ENCODE results near the gene RNF130. TPM values are rescaled to one million over a fixed set of nuclear protein-coding genes. Genes with fewer than 3 reads are reported as not detected.

The RNF130 gene
- total and polyA plus RNA-seq, 4 donors, result 24.9 to 93.1 (median 51.4) TPM

DNA sequence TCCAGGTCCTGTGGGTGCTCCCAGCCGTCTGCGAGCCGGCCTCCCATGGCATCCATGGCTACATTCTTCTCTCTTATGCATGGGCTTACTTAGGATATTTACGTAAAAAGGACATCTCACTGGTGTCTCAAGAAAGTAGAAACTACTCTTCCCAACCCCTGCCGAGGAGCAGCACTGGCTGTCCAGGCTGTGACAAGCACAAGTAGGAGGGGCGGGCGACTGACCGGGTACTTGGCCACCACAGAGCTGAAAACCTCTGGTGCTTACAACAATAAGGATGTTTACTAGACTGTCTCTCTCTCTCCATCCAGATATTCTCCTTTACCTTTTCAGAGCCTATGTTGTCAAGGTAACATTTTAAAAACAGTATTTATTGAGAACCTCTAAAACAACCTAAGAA lies 107.5 kb downstream of the RNF130 start:
- no peaks in the 10 kb centered on the region for H3K9me3 ChIP-seq (ENCODE audit: control insufficient read depth in 4 of 4, low read length in 3 of 4)
- peaks cover 2 to 28% (median 22%) of the 10 kb centered on the region in 4 donors for H3K36me3 ChIP-seq (ENCODE audit: control insufficient read depth in 4 of 4, insufficient read depth in 3 of 4, low read depth in 1 of 4, low read length in 3 of 4)
- H3K9ac ChIP-seq (ENCODE audit: low read depth in 1 of 2, low read length in 2 of 2), result no peak overlapping the region
- no peak for DNase-seq (ENCODE audit: low spot score)
- peaks cover 2 to 26% (median 24%) of the 10 kb centered on the region in 4 donors for H3K4me1 ChIP-seq (ENCODE audit: control insufficient read depth in 4 of 4, insufficient read depth in 4 of 4, low read length in 3 of 4)
- WGBS, result 96% methylated on average over 8 of the region's 8 CpGs
- no peak overlapping the region for H3K27ac ChIP-seq (ENCODE audit: low read depth in 1 of 2, low read length in 2 of 2)
- TF ChIP-seq HNF4A (conservative IDR thresholded peaks at IDR 0.05), result no peak
- no peak for TF ChIP-seq SP1 (IDR thresholded peaks at IDR 0.05)
- no peak for TF ChIP-seq FOXA1 (IDR thresholded peaks at IDR 0.05)
- no peak for TF ChIP-seq NR2F2 (IDR thresholded peaks at IDR 0.05)
- TF ChIP-seq HNF4G (IDR thresholded peaks at IDR 0.05), result no peak
- TF ChIP-seq JUND (IDR thresholded peaks at IDR 0.05), result no peak
- TF ChIP-seq GABPA (IDR thresholded peaks at IDR 0.05 in 1 of 2, conservative IDR thresholded peaks at IDR 0.05 in 1 of 2), result no peak
- TF ChIP-seq FOXA2 (IDR thresholded peaks at IDR 0.05), result no peak
- TF ChIP-seq EGR1 (IDR thresholded peaks at IDR 0.05; ENCODE audit: low read depth in 2 of 2), result no peak
- TF ChIP-seq, protein P1, sequence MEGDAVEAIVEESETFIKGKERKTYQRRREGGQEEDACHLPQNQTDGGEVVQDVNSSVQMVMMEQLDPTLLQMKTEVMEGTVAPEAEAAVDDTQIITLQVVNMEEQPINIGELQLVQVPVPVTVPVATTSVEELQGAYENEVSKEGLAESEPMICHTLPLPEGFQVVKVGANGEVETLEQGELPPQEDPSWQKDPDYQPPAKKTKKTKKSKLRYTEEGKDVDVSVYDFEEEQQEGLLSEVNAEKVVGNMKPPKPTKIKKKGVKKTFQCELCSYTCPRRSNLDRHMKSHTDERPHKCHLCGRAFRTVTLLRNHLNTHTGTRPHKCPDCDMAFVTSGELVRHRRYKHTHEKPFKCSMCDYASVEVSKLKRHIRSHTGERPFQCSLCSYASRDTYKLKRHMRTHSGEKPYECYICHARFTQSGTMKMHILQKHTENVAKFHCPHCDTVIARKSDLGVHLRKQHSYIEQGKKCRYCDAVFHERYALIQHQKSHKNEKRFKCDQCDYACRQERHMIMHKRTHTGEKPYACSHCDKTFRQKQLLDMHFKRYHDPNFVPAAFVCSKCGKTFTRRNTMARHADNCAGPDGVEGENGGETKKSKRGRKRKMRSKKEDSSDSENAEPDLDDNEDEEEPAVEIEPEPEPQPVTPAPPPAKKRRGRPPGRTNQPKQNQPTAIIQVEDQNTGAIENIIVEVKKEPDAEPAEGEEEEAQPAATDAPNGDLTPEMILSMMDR (IDR thresholded peaks at IDR 0.05; ENCODE audit: low read depth, low read length, missing input control), result no peak
- TF ChIP-seq TAF1 (conservative IDR thresholded peaks at IDR 0.05), result no peak
- no peak for TF ChIP-seq RAD21 (IDR thresholded peaks at IDR 0.05)
- no peak for TF ChIP-seq RXRA (IDR thresholded peaks at IDR 0.05)
- TF ChIP-seq, protein P2, sequence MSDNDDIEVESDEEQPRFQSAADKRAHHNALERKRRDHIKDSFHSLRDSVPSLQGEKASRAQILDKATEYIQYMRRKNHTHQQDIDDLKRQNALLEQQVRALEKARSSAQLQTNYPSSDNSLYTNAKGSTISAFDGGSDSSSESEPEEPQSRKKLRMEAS (IDR thresholded peaks at IDR 0.05), result no peak
- TF ChIP-seq, protein P3, sequence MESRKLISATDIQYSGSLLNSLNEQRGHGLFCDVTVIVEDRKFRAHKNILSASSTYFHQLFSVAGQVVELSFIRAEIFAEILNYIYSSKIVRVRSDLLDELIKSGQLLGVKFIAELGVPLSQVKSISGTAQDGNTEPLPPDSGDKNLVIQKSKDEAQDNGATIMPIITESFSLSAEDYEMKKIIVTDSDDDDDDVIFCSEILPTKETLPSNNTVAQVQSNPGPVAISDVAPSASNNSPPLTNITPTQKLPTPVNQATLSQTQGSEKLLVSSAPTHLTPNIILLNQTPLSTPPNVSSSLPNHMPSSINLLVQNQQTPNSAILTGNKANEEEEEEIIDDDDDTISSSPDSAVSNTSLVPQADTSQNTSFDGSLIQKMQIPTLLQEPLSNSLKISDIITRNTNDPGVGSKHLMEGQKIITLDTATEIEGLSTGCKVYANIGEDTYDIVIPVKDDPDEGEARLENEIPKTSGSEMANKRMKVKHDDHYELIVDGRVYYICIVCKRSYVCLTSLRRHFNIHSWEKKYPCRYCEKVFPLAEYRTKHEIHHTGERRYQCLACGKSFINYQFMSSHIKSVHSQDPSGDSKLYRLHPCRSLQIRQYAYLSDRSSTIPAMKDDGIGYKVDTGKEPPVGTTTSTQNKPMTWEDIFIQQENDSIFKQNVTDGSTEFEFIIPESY (IDR thresholded peaks at IDR 0.05), result no peak
- no peak for TF ChIP-seq YY1 (IDR thresholded peaks at IDR 0.05)
- TF ChIP-seq, protein P4, sequence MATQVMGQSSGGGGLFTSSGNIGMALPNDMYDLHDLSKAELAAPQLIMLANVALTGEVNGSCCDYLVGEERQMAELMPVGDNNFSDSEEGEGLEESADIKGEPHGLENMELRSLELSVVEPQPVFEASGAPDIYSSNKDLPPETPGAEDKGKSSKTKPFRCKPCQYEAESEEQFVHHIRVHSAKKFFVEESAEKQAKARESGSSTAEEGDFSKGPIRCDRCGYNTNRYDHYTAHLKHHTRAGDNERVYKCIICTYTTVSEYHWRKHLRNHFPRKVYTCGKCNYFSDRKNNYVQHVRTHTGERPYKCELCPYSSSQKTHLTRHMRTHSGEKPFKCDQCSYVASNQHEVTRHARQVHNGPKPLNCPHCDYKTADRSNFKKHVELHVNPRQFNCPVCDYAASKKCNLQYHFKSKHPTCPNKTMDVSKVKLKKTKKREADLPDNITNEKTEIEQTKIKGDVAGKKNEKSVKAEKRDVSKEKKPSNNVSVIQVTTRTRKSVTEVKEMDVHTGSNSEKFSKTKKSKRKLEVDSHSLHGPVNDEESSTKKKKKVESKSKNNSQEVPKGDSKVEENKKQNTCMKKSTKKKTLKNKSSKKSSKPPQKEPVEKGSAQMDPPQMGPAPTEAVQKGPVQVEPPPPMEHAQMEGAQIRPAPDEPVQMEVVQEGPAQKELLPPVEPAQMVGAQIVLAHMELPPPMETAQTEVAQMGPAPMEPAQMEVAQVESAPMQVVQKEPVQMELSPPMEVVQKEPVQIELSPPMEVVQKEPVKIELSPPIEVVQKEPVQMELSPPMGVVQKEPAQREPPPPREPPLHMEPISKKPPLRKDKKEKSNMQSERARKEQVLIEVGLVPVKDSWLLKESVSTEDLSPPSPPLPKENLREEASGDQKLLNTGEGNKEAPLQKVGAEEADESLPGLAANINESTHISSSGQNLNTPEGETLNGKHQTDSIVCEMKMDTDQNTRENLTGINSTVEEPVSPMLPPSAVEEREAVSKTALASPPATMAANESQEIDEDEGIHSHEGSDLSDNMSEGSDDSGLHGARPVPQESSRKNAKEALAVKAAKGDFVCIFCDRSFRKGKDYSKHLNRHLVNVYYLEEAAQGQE (IDR thresholded peaks at IDR 0.05), result no peak
- TF ChIP-seq, protein P5, sequence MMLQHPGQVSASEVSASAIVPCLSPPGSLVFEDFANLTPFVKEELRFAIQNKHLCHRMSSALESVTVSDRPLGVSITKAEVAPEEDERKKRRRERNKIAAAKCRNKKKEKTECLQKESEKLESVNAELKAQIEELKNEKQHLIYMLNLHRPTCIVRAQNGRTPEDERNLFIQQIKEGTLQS (IDR thresholded peaks at IDR 0.05), result no peak
- no peak overlapping the region for H3K4me3 ChIP-seq (ENCODE audit: low read depth in 1 of 3, low read length in 3 of 3)
- no peaks in the 10 kb centered on the region for H3K27me3 ChIP-seq (ENCODE audit: control insufficient read depth in 4 of 4, insufficient read depth in 4 of 4, low read length in 3 of 4)
